HS-5 (cell line): ENCODE data around the gene SLC38A4.
"Not testable (repeated sequence)": the region's sequence is repeated elsewhere in the genome, so short reads cannot be mapped to it uniquely, and the experiment has no call there.

ENCODE experiments used
- DNase-seq: peaks from one replicate; pipeline ENCODE4 v3.0.0-alpha.2; 2012; ENCODE audit warnings: low read depth

SLC38A4 gene

DNA sequence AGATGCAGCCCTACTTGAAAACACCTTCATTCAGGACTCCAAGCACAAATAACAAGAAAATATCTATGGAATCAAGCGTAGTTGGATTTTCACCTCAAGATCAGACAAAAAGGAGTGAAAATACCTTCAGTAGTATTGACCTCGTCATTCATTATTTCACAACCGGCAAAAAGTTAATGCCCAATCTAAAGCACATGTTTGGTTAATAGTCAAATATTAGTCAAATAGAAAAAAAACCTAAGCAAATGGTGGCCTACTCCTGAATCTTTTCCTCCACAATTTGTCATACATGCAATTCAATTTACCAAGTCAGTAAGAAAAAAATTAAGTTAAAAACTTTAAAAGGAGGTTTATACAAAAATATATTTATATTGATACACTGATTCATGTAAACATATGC, 50.0 kb downstream of the SLC38A4 start:
- no peak for DNase-seq

DNA sequence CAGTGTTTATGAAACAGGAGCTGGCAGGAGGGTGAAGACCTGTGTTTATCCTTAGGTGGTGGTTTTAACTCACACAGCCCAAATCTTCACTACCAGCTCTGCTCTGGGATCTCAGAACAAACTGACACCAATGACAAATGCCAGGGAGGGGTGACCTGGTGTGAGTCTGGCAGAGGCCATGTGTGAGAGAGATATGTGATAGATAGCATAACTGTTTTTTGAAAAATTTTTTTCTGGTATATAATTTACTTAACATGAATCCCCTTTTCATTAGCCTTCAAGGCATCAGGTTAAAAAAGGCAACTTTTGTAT, 51.5 kb downstream of the SLC38A4 start:
- no peak for DNase-seq

- peak; percentile 28 for DNase-seq
Observed at GRCh38 chr12:46773586-46774321, 52.0 kb downstream of the SLC38A4 start.

- no peak for DNase-seq
Observed at GRCh38 chr12:46771268-46771827, 54.4 kb downstream of the SLC38A4 start.

GRCh38 chr12:46770501-46771183, 55.2 kb downstream of the SLC38A4 start:
- peak; percentile 19 for DNase-seq

GRCh38 chr12:46764005-46764404, 61.8 kb downstream of the SLC38A4 start:
- no peak for DNase-seq

DNA sequence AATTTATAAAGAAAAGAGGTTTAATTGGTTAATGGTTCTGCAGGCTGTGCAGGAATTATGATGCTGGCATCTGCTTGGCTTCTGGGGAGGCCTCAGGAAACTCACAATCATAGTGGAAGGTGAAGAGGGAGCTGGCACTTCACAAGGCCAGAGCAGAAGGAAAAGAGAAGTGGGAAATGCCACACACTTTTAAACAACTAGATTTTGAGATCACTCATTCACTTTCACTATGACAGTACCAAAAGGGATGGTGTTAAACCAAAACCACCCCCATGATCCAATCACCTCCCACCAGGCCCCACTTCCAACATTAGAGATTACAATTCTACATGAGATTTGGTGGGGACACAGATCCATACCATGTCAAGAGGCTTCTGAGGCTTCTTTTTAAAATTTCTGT, 62.6 kb downstream of the SLC38A4 start:
- DNase-seq = no peak

DNA sequence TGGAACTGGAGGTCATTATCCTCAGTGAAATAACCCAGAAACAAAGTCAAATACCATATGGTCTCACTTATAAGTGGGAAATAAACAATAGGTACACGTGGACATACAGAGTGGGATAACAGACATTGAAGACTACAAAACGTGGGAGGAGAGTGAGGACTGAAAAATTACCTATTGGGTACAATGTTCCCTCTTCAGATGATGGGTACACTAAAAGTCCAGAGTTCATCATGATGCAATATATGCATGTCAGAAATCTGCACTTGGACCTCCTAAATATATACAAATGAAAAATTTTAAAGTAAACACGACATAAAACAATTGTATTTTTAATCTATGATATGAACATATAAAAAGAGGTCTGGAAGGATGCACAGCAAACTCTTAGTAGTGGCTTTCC, 71.2 kb downstream of the SLC38A4 start:
- DNase-seq = no peak

- DNase-seq = no peak
Observed at GRCh38 chr12:46752396-46752795, 73.4 kb downstream of the SLC38A4 start.

DNA sequence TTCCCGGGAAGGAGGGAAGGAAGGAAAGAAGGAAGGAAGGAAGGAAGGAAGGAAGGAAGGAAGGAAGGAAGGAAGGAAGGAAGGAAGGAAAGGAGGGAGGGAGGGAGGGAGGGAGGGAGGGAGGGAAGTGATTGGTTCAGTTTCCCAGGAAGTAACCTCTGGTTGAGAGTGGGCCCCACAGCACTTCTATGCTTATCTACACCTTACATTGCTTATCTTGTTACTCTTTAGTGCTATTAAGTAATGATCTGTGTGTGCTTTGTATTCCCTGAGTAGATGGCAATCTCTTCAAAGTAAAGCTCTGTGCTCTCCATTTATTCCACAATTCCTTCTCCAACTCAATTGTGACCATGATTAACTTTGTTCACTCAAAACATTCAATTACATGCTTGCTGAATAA, 74.6 kb downstream of the SLC38A4 start:
- DNase-seq = no peak

DNA sequence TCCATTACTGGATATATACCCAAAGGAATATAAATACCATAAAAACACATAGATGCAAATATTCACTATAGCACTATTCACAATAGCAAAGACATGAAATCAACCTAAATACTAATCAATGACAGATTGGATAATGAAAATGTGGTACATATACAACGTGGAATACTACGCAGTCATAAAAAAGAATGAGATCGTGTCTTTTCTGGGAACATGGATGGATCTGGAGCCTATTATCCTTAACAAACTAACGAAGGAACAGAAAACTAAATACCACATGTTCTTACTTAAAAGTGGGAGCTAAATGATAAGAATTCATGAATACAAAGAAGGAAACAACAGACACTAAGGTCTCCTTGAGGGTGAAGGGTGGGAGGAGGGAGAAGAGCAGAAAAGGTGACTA, 76.5 kb downstream of the SLC38A4 start:
- DNase-seq = no peak

- DNase-seq = no peak
Observed at GRCh38 chr12:46744283-46744682, 81.5 kb downstream of the SLC38A4 start.

GRCh38 chr12:46743456-46743855, 82.3 kb downstream of the SLC38A4 start:
- DNase-seq = no peak

- DNase-seq = not testable (repeated sequence)
Observed at GRCh38 chr12:46742271-46742670, 83.5 kb downstream of the SLC38A4 start.

- no peak for DNase-seq
Observed at GRCh38 chr12:46725332-46725731, 100.5 kb downstream of the SLC38A4 start.

DNA sequence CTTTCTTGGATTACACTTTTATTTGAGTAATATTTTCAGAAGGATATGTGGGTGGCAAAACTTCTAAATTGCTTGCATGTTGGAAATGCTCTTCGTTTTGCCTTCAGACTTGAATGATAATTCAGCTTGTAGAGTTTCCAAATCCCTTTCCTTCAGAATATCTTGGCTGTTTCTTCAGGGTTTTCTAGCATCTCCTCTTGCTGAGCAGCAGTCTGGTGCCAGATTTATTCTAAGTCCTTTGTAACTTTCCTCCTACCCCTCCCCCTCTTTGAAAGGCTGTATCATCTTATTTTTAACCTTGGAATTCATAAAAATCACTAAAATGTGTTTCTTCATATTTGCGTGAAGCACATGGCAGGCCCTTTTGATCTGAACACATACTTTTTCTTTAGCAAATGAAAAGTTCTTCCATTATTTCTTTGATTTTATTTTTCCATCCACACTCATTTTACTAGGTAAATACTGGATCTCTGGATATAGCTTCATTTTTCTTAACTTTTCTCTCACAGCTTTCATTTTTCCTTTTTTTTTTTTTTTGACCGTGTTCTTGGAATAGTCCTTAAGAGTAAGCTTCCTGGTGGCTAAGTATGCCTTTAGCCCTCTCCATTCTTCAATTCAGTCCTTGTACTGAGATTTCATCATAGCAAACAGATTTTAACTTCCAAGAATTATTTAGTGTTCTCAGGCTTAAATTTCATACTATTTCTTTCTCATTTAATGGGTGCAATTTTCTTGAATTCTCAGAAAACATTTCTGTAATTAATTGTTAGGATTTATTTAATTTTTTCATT, 102.0 kb downstream of the SLC38A4 start:
- DNase-seq = no peak

- DNase-seq = no peak
Observed at GRCh38 chr12:46722394-46723185, 103.2 kb downstream of the SLC38A4 start.

- DNase-seq = no peak
Observed at GRCh38 chr12:46718495-46718894, 107.3 kb downstream of the SLC38A4 start.

GRCh38 chr12:46717868-46718267, 107.9 kb downstream of the SLC38A4 start:
- DNase-seq = no peak

GRCh38 chr12:46717159-46717558, 108.6 kb downstream of the SLC38A4 start:
- no peak for DNase-seq
